Gastrocnemius medialis (tissue), 4 donors: ENCODE results near the gene ITPR1. TPM values are rescaled to one million over a fixed set of nuclear protein-coding genes. Genes with fewer than 3 reads are reported as not detected.
A peak's percentile ranks its signal among the peaks of the same experiment; 100 is the strongest.

Experiments
- ATAC-seq, 2 donors: fragments of 150-250 bp; one replicate each; pipeline ENCODE4 v1.9.1; 2016
- DNase-seq, 2 donors: peaks; one replicate each; pipeline ENCODE4 v3.0.0-alpha.2; 2019
- H3K27ac ChIP-seq, 4 donors: fragments of 200-600 bp; sonication (generic); 1 replicate in 1 of 4; 2 replicates in 3 of 4; pipeline ENCODE4 v1.5.1; 2016 to 2018; ENCODE audit warnings: mild to moderate bottlenecking in 2 of 4, moderate library complexity in 1 of 4
- H3K27me3 ChIP-seq, 3 donors: fragments of 200-600 bp; sonication (generic) in 2 of 3; 1 replicate in 1 of 3; 2 replicates in 2 of 3; pipeline versions ENCODE4 v1.5.1 to v1.6.0; 2016 to 2019; ENCODE audit warnings: mild to moderate bottlenecking in 1 of 3, moderate library complexity in 1 of 3
- H3K36me3 ChIP-seq, 2 donors: fragments of 200-600 bp; sonication (generic) in 1 of 2; one replicate each; pipeline ENCODE4 v1.5.1; 2017 to 2018
- H3K4me1 ChIP-seq, 2 donors: fragments of 200-600 bp; sonication (generic) in 1 of 2; one replicate each; pipeline ENCODE4 v1.5.1; 2016 to 2017; ENCODE audit warnings: mild to moderate bottlenecking in 2 of 2
- H3K4me3 ChIP-seq, 4 donors: fragments of 200-600 bp; sonication (generic) in 3 of 4; 1 replicate in 1 of 4; 2 replicates in 3 of 4; pipeline ENCODE4 v1.5.1; 2016 to 2019; ENCODE audit warnings: mild to moderate bottlenecking in 2 of 4
- H3K9me3 ChIP-seq, 3 donors: fragments of 200-600 bp; sonication (generic) in 2 of 3; 1 replicate in 1 of 3; 2 replicates in 2 of 3; pipeline ENCODE4 v1.5.1; 2016 to 2019
- CTCF ChIP-seq, 5 experiments: fragments of 450-650 bp in 3 of 5; fragments of 200-600 bp in 2 of 5; sonication (generic) in 2 of 5; IDR thresholded peaks in 4 of 5; conservative IDR thresholded peaks in 1 of 5; 1 replicate in 4 of 5; 2 replicates in 1 of 5; pipeline ENCODE4 v1.5.1; 2016 to 2019; ENCODE audit warnings: antibody characterized with exemption in 5 of 5, mild to moderate bottlenecking in 3 of 5, moderate library complexity in 3 of 5
- POLR2A ChIP-seq, 2 donors: fragments of 450-650 bp; IDR thresholded peaks; one replicate each; pipeline ENCODE4 v1.6.1; 2017; ENCODE audit warnings: antibody characterized with exemption in 2 of 2, mild to moderate bottlenecking in 2 of 2, moderate library complexity in 2 of 2
- in situ Hi-C, 4 donors: fragments of 200-750 bp; cut with MboI; loops; one replicate each; pipeline versions ENCODE4 v1.15.0 to v1.8.0; 2017; ENCODE audit warnings: low sequenced_read_pairs in 4 of 4
- intact Hi-C: fragments of 100-400 bp; cut with DNase I; formaldehyde crosslinking; loops from one replicate; pipeline ENCODE4 v1.15.1; 2023; ENCODE audit warnings: low total_unique reads
- total RNA-seq, 4 donors: library from RNA; depleted of rRNA; stranded (reverse); fragments of >200 nt; gene quantifications; one replicate each; pipeline versions ENCODE4 v1.1.0 to v1.2.3, GENCODE V29; 2016

ITPR1 gene
- total RNA-seq, 4 donors from 2014 or later = 5.5 to 21.7 (median 11.3) TPM

GRCh38 chr3:4665197-4665596 is 172.0 kb downstream of the ITPR1 start:
- no peaks in the 10 kb centered on the region for H3K27me3 ChIP-seq
- no peak overlapping the region for H3K27ac ChIP-seq
- no peaks in the 10 kb centered on the region for H3K9me3 ChIP-seq
- H3K36me3 ChIP-seq = no peaks in the 10 kb centered on the region
- peak in 1 of 2 donors; percentile 51 for ATAC-seq
- DNase-seq = no peak
- intact Hi-C loops (no loop called here), in situ Hi-C loops (no loop called here)
- no peak overlapping the region for H3K4me3 ChIP-seq
- TF ChIP-seq POLR2A (IDR thresholded peaks at IDR 0.05) = no peak
- TF ChIP-seq CTCF (IDR thresholded peaks at IDR 0.05 in 4 of 5, conservative IDR thresholded peaks at IDR 0.05 in 1 of 5) = no peak
- H3K4me1 ChIP-seq = peaks cover 6 to 16% of the 10 kb centered on the region in 2 donors

DNA sequence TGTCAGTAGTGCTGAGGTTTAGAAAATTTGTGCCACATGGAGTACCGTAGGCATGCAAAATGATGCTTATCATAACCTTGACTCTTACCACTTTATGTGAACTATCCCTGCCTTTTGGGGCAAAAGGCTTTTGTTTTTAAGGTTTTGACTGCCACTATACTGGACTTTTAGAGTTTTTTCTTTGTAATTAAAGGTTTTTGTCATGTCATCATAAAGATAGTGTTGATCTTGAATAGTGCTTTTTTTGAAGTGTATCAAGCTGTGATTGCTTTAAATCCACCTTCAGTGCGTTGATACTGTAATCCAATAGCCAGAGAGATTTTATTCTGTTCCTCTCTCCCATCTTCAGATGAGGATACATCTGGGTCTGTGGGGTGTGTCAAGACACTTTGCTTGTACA is 172.9 kb downstream of the ITPR1 start:
- H3K4me1 ChIP-seq = peaks cover 6 to 16% of the 10 kb centered on the region in 2 donors
- H3K36me3 ChIP-seq = no peaks in the 10 kb centered on the region
- H3K27me3 ChIP-seq = no peaks in the 10 kb centered on the region
- TF ChIP-seq CTCF (IDR thresholded peaks at IDR 0.05 in 4 of 5, conservative IDR thresholded peaks at IDR 0.05 in 1 of 5) = no peak
- TF ChIP-seq POLR2A (IDR thresholded peaks at IDR 0.05) = no peak
- no peak for DNase-seq
- in situ Hi-C loops (no loop called here), intact Hi-C loops (no loop called here)
- no peak overlapping the region for H3K27ac ChIP-seq
- no peak for ATAC-seq
- H3K9me3 ChIP-seq = no peaks in the 10 kb centered on the region
- no peak overlapping the region for H3K4me3 ChIP-seq

DNA sequence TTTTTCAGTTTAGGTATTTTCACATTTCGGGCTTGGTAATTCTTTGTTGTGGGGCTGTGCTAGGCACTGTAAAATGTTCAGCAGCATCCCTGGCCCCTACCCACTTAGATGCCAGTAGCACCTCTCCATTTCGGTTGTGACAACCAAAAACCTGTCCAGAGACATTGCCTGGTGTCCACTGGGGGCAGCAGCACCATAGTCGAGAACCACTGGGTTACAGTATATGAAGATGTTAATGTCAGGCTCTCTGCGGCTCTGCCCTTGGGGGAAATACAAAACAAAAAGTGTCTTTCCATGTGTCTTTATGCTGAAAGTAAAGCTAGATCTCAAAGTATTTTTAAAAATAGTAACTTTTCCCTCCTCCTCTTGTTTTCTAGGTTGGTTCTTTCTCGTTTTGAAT is 177.2 kb downstream of the ITPR1 start:
- intact Hi-C loops = no loop called here
- no peaks in the 10 kb centered on the region for H3K27me3 ChIP-seq
- ATAC-seq (no peak), DNase-seq (no peak)
- H3K4me3 ChIP-seq = no peak overlapping the region
- in situ Hi-C loops = no loop called here
- H3K9me3 ChIP-seq = no peaks in the 10 kb centered on the region
- H3K27ac ChIP-seq = no peak overlapping the region
- peaks cover 0 to 1% of the 10 kb centered on the region in 2 donors for H3K4me1 ChIP-seq
- TF ChIP-seq POLR2A (IDR thresholded peaks at IDR 0.05) = no peak
- TF ChIP-seq CTCF (IDR thresholded peaks at IDR 0.05 in 4 of 5, conservative IDR thresholded peaks at IDR 0.05 in 1 of 5) = no peak
- no peaks in the 10 kb centered on the region for H3K36me3 ChIP-seq

DNA sequence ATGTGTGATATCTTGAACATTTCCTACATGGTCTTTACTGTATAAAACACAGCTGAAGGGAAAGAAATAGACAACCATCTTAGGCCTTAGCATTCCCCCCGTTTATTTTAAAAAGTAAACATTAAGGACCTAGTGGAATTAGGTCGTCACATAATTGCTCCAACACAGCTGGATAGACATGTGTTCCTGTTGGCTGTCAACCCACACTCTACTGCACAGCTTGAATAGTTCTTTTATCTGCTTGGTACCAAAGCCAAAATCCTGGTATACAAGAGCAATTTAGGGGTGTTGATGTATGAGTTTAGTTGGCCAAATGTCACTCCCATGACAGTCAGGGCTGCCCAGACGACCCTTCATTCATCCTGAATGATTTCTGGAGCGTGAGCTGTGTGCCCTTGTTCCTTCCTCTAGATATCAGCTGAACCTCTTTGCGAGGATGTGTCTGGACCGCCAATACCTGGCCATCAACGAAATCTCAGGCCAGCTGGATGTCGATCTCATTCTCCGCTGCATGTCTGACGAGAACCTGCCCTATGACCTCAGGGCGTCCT is 179.7 kb downstream of the ITPR1 start:
- Histone ChIP-seq H3K27ac (no peak overlapping the region), H3K36me3 (no peaks in the 10 kb centered on the region), H3K4me3 (no peak overlapping the region), H3K9me3 (no peaks in the 10 kb centered on the region), H3K4me1 (no peaks in the 10 kb centered on the region), H3K27me3 (no peaks in the 10 kb centered on the region)
- ATAC-seq (no peak), DNase-seq (no peak)
- TF ChIP-seq POLR2A (IDR thresholded peaks at IDR 0.05) (no peak), CTCF (IDR thresholded peaks at IDR 0.05 in 4 of 5, conservative IDR thresholded peaks at IDR 0.05 in 1 of 5) (no peak)
- in situ Hi-C loops = no loop called here
- intact Hi-C loops = no loop called here

GRCh38 chr3:4674216-4674615 is 181.1 kb downstream of the ITPR1 start:
- Histone ChIP-seq H3K36me3 (no peaks in the 10 kb centered on the region), H3K27me3 (no peaks in the 10 kb centered on the region), H3K4me1 (no peaks in the 10 kb centered on the region), H3K9me3 (no peaks in the 10 kb centered on the region), H3K27ac (no peak overlapping the region), H3K4me3 (no peak overlapping the region)
- no peak for DNase-seq
- no peak for ATAC-seq
- TF ChIP-seq CTCF (IDR thresholded peaks at IDR 0.05 in 4 of 5, conservative IDR thresholded peaks at IDR 0.05 in 1 of 5) = no peak
- TF ChIP-seq POLR2A (IDR thresholded peaks at IDR 0.05) = no peak
- in situ Hi-C loops (no loop called here), intact Hi-C loops (no loop called here)
